HUES48 (cell line): ENCODE results near the gene WNK1.

ENCODE experiments used
- H3K27ac ChIP-seq: one replicate; pipeline ENCODE4 v1.7.0; 2013; ENCODE audit warnings: low read depth, low read length, inconsistent platforms
- H3K27me3 ChIP-seq: 2 replicates; pipeline ENCODE4 v1.6.1; 2013; ENCODE audit warnings: mild to moderate bottlenecking, low read length; ENCODE audit not compliant: control insufficient read depth, insufficient read depth
- H3K36me3 ChIP-seq: 2 replicates; pipeline ENCODE4 v1.6.1; 2013; ENCODE audit warnings: low read length; ENCODE audit not compliant: control insufficient read depth, insufficient read depth
- H3K4me1 ChIP-seq: 2 replicates; pipeline ENCODE4 v1.6.1; 2013; ENCODE audit warnings: mild to moderate bottlenecking, low read length; ENCODE audit not compliant: control insufficient read depth, insufficient read depth
- H3K4me3 ChIP-seq: 2 replicates; pipeline ENCODE4 v1.5.1; 2013; ENCODE audit warnings: mild to moderate bottlenecking, low read depth, low read length
- H3K9ac ChIP-seq: 2 replicates; pipeline ENCODE4 v1.6.1; 2013; ENCODE audit warnings: mild to moderate bottlenecking, low read depth, low read length, moderate library complexity
- H3K9me3 ChIP-seq: 2 replicates; pipeline ENCODE4 v1.6.1; 2013; ENCODE audit warnings: low read length; ENCODE audit not compliant: control insufficient read depth, insufficient read depth

WNK1 gene

GRCh38 chr12:750366-751191 is 1.8 kb upstream of the WNK1 start:
- Histone ChIP-seq H3K9me3 (no peaks in the 10 kb centered on the region), H3K4me3 (peak overlapping the region; percentile 71), H3K36me3 (no peaks in the 10 kb centered on the region), H3K27ac (peak overlapping the region; percentile 87), H3K9ac (0 out of 2 replicates have a peak overlapping the region, but pooled peaks have one; percentile 8), H3K4me1 (peaks cover 25% of the 10 kb centered on the region), H3K27me3 (no peaks in the 10 kb centered on the region)

GRCh38 chr12:751192-751998 is 984 bp upstream of the WNK1 start:
- peak overlapping the region; percentile 87 for H3K27ac ChIP-seq
- peak overlapping the region; percentile 78 for H3K9ac ChIP-seq
- H3K4me1 ChIP-seq = peaks cover 25% of the 10 kb centered on the region
- no peaks in the 10 kb centered on the region for H3K27me3 ChIP-seq
- peak overlapping the region; percentile 71 for H3K4me3 ChIP-seq
- no peaks in the 10 kb centered on the region for H3K9me3 ChIP-seq
- H3K36me3 ChIP-seq = no peaks in the 10 kb centered on the region; the same call in 1 of the 2 replicates

GRCh38 chr12:752695-753610 is 574 bp downstream of the WNK1 start:
- Histone ChIP-seq H3K4me3 (peak overlapping the region; percentile 78), H3K27ac (peak overlapping the region; percentile 83), H3K9ac (peak overlapping the region; percentile 66; the same call in 1 of the 2 replicates), H3K27me3 (no peaks in the 10 kb centered on the region), H3K9me3 (no peaks in the 10 kb centered on the region), H3K36me3 (no peaks in the 10 kb centered on the region; the same call in 1 of the 2 replicates), H3K4me1 (peaks cover 25% of the 10 kb centered on the region)

- Histone ChIP-seq H3K36me3 (no peaks in the 10 kb centered on the region; the same call in 1 of the 2 replicates), H3K4me3 (peak overlapping the region; percentile 78), H3K4me1 (peaks cover 25% of the 10 kb centered on the region), H3K27me3 (no peaks in the 10 kb centered on the region), H3K9me3 (no peaks in the 10 kb centered on the region), H3K9ac (peak overlapping the region; percentile 53; the same call in 1 of the 2 replicates), H3K27ac (no peak overlapping the region)
These were observed 1.5 kb downstream of the WNK1 start for GRCh38 chr12:753611-754472.

GRCh38 chr12:754473-754820 is 2.1 kb downstream of the WNK1 start:
- H3K9me3 ChIP-seq = no peaks in the 10 kb centered on the region
- peaks cover 24% of the 10 kb centered on the region for H3K4me1 ChIP-seq
- no peak overlapping the region for H3K27ac ChIP-seq
- peak overlapping the region; percentile 78 for H3K4me3 ChIP-seq
- H3K27me3 ChIP-seq = no peaks in the 10 kb centered on the region
- no peaks in the 10 kb centered on the region; the same call in 1 of the 2 replicates for H3K36me3 ChIP-seq
- H3K9ac ChIP-seq = no peak overlapping the region

- Histone ChIP-seq H3K4me1 (peaks cover 18% of the 10 kb centered on the region), H3K9ac (no peak overlapping the region), H3K4me3 (peak overlapping the region; percentile 78), H3K27ac (no peak overlapping the region), H3K9me3 (no peaks in the 10 kb centered on the region), H3K27me3 (no peaks in the 10 kb centered on the region), H3K36me3 (no peaks in the 10 kb centered on the region; the same call in 1 of the 2 replicates)
These were observed 2.6 kb downstream of the WNK1 start for GRCh38 chr12:754851-755562.

GRCh38 chr12:759628-760027 is 7.2 kb downstream of the WNK1 start:
- Histone ChIP-seq H3K4me1 (0 out of 2 replicates have a peak, but pooled peaks cover 2% of the 10 kb centered on the region), H3K9me3 (no peaks in the 10 kb centered on the region), H3K27ac (no peak overlapping the region), H3K9ac (no peak overlapping the region), H3K27me3 (no peaks in the 10 kb centered on the region), H3K4me3 (no peak overlapping the region), H3K36me3 (peaks cover 2% of the 10 kb centered on the region; the same call in 1 of the 2 replicates)

- Histone ChIP-seq H3K36me3 (0 out of 2 replicates have a peak, but pooled peaks cover 2% of the 10 kb centered on the region), H3K9ac (no peak overlapping the region), H3K4me3 (no peak overlapping the region), H3K27ac (no peak overlapping the region), H3K9me3 (no peaks in the 10 kb centered on the region), H3K27me3 (no peaks in the 10 kb centered on the region), H3K4me1 (no peaks in the 10 kb centered on the region)
These were observed 8.9 kb downstream of the WNK1 start for GRCh38 chr12:761256-761655.

GRCh38 chr12:765840-766239 is 13.5 kb downstream of the WNK1 start:
- Histone ChIP-seq H3K27ac (no peak overlapping the region), H3K4me1 (no peaks in the 10 kb centered on the region), H3K9me3 (no peaks in the 10 kb centered on the region), H3K27me3 (no peaks in the 10 kb centered on the region), H3K9ac (no peak overlapping the region), H3K36me3 (0 out of 2 replicates have a peak, but pooled peaks cover 2% of the 10 kb centered on the region), H3K4me3 (no peak overlapping the region)
